RPMI8226 (cell line): Measurements from ENCODE around the gene AKR1C8.

ENCODE experiments used
- DNase-seq: peaks from one replicate; pipeline ENCODE4 v3.0.0-alpha.2; 2015

AKR1C8 gene

GRCh38 chr10:5107860-5108526 lies 77.0 kb downstream of the AKR1C8 start:
- no peak for DNase-seq

GRCh38 chr10:5106553-5106952 lies 78.4 kb downstream of the AKR1C8 start:
- no peak for DNase-seq

GRCh38 chr10:5105626-5106025 lies 79.3 kb downstream of the AKR1C8 start:
- no peak for DNase-seq
